Lung microvascular endothelial cell (primary cell): ENCODE results near the gene OOSP3. TPM values are rescaled to one million over a fixed set of nuclear protein-coding genes. Genes with fewer than 3 reads are reported as not detected.
"Not testable (repeated sequence)": the region's sequence is repeated elsewhere in the genome, so short reads cannot be mapped to it uniquely, and the experiment has no call there.

Experiments
- DNase-seq, 2 donors: peaks; one replicate each; pipeline versions ENCODE4 v3.0.0 to v3.0.0-alpha.2; 2010; ENCODE audit warnings: low read depth in 2 of 2
- total RNA-seq: library from RNA; depleted of rRNA; stranded (reverse); fragments of >200 nt; gene quantifications from 2 replicates; pipeline ENCODE4 v1.2.1, GENCODE V29; 2014

The OOSP3 gene
- total RNA-seq, 1 donor from 2014 or later: not detected

- DNase-seq: no peak
Measured at GRCh38 chr11:59875856-59876519, 2.6 kb upstream of the OOSP3 start.

- no peak for DNase-seq
Measured at GRCh38 chr11:59877325-59877724, 1.3 kb upstream of the OOSP3 start.

- DNase-seq: no peak
Measured at GRCh38 chr11:59877784-59878183, 798 bp upstream of the OOSP3 start.

- no peak for DNase-seq
Measured at GRCh38 chr11:59879567-59879966, 985 bp downstream of the OOSP3 start.

GRCh38 chr11:59883597-59883996, 5.0 kb downstream of the OOSP3 start:
- no peak for DNase-seq

- DNase-seq: not testable (repeated sequence)
Measured at GRCh38 chr11:59887156-59887555, 8.6 kb downstream of the OOSP3 start.

GRCh38 chr11:59891781-59892181, 13.2 kb downstream of the OOSP3 start:
- DNase-seq: peak in 1 of 2 donors; percentile 67

- no peak for DNase-seq
Measured at GRCh38 chr11:59894616-59895015, 16.0 kb downstream of the OOSP3 start.

GRCh38 chr11:59898046-59898445, 19.5 kb downstream of the OOSP3 start:
- DNase-seq: no peak

GRCh38 chr11:59898650-59899049, 20.1 kb downstream of the OOSP3 start:
- peak in 1 of 2 donors; percentile 5 for DNase-seq

- peak; percentile 20 to 83 for DNase-seq
Measured at GRCh38 chr11:59899532-59899931, 20.9 kb downstream of the OOSP3 start.

GRCh38 chr11:59900366-59901126, 22.0 kb downstream of the OOSP3 start:
- peak; percentile 14 to 41 for DNase-seq

GRCh38 chr11:59901306-59901705, 22.7 kb downstream of the OOSP3 start:
- peak; percentile 98 to 99 for DNase-seq

- not testable (repeated sequence) for DNase-seq
Measured at GRCh38 chr11:59903569-59903968, 25.0 kb downstream of the OOSP3 start.

- peak in 1 of 2 donors; percentile 8 for DNase-seq
Measured at GRCh38 chr11:59918480-59918879, 39.9 kb downstream of the OOSP3 start.

- DNase-seq: peak; percentile 74 to 84
Measured at GRCh38 chr11:59918987-59919589, 40.5 kb downstream of the OOSP3 start.

GRCh38 chr11:59923813-59924212, 45.2 kb downstream of the OOSP3 start:
- peak in 1 of 2 donors; percentile 23 for DNase-seq

- no peak for DNase-seq
Measured at GRCh38 chr11:59931688-59932087, 53.1 kb downstream of the OOSP3 start.

- DNase-seq: no peak
Measured at GRCh38 chr11:59938132-59938531, 59.5 kb downstream of the OOSP3 start, which contains the start of gene OOSP1. Gene OOSP1 (plus strand): TSS chr11:59938432. CDS start chr11:59938455, 23 bp downstream.

GRCh38 chr11:59938718-59939117, 60.1 kb downstream of the OOSP3 start:
- no peak for DNase-seq

- DNase-seq: no peak
Measured at GRCh38 chr11:59939482-59939881, 60.9 kb downstream of the OOSP3 start.

- DNase-seq: no peak
Measured at GRCh38 chr11:59941091-59941490, 62.5 kb downstream of the OOSP3 start.
